MM.1S (cell line): ENCODE results near the gene KRTAP2-2.

Experiments
- CTCF ChIP-seq: fragments of 300-600 bp; sonication (generic); IDR thresholded peaks from 2 replicates; pipeline ENCODE4 v1.5.1; 2016; ENCODE audit warnings: antibody characterized with exemption, low read length, mixed read lengths
- EZH2 ChIP-seq: fragments of 300-600 bp; sonication (generic); optimal IDR thresholded peaks from 2 replicates; pipeline ENCODE3; 2017; ENCODE audit warnings: low read depth, mild to moderate bottlenecking, antibody characterized with exemption, low read length, mixed read lengths
- EZH2phosphoT487 ChIP-seq: fragments of 300-600 bp; sonication (generic); IDR thresholded peaks from 2 replicates; pipeline ENCODE4 v1.6.1; 2018; ENCODE audit warnings: antibody characterized with exemption, low read length

- TF ChIP-seq EZH2phosphoT487 (no peak), CTCF (no peak), EZH2 (no peak)
These were observed 30.3 kb downstream of the KRTAP2-2 start for GRCh38 chr17:41024697-41025096.
